GM21360 (cell line): ENCODE results near the gene CCDC24.

ENCODE experiments used
- ATAC-seq: cut with Tn5 transposase; IDR thresholded peaks from one replicate; pipeline ENCODE4 v1.9.1; 2021; ENCODE audit warnings: mild to moderate bottlenecking, moderate library complexity; ENCODE audit not compliant: unreplicated experiment

The CCDC24 gene

DNA sequence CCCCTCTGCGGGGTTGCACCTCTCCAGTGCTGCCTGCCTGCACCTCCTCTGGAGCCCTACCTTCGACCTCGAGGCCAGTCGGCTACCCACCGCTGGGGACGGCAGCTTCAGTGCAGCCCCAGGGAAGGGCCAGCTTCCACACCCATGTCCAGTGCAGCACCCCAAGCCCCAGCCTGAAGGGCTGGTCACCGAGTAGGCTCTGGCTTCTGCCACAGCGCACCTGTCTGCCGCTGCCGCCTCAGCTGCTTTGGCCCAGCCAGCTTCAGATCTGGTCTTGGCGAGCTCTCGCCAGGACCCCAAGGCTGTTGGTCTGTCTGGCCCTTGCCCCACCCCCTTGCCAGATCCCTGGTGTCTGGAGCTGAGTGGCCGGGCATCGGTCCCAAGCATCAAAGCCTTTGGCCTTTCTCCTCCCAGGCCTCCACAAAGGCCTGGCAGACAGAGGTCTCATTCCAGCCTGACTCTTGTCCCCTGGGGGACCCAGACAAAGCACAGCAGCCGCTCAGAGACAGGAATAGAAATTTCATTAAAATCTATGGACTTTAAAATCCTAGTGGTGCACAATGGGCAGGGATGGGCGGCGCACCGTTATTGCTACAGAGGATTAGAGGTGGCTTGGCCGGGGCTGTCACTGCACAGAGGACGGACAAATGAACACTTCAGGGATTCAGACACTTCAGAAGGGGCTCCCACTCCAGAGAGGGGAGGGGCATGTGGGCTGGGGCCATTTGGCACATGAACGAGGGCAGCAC lies 4.8 kb downstream of the CCDC24 start:
- ATAC-seq: no peak

- no peak for ATAC-seq
These were observed 5.3 kb downstream of the CCDC24 start for GRCh38 chr1:43996733-43997115.

DNA sequence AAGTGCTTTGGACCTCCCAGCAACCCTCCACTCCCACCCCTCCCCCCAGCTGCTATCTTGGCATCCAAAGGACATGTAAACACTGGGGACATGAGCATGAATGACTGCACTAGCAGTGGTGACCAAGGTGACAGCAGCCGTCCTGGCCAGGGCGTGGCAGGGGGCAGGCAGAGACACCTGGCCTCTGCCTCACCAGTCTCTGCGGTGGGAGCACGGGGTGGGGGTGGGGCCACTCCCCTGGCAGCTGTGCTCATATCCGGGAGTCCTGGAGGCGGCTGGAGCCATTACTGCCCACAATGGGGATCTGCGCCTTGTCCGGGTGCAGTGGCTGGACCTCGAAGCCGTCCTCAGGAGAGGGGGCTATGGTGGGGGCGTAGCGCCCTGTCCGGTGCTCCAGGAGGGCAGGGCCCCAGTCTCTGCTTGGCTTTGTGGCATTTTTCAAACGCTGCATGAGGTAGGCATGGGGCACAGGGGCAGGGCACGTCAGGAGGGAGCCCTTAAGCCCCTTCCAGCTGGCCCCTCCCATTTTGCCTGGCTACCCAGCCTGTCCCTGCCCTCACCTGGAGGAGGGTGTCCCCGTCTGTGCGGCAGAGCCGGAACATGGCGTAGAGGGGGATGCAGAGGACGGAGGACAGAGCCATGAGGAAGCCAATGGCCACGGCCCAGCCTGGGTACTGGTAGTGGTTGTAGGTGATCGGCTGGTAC lies 6.0 kb downstream of the CCDC24 start:
- no peak for ATAC-seq

- ATAC-seq: no peak
These were observed 6.6 kb downstream of the CCDC24 start for GRCh38 chr1:43998000-43998378.

- ATAC-seq: no peak
These were observed 8.1 kb downstream of the CCDC24 start for GRCh38 chr1:43999455-43999854.

GRCh38 chr1:44000122-44000665 lies 8.8 kb downstream of the CCDC24 start:
- ATAC-seq: no peak

DNA sequence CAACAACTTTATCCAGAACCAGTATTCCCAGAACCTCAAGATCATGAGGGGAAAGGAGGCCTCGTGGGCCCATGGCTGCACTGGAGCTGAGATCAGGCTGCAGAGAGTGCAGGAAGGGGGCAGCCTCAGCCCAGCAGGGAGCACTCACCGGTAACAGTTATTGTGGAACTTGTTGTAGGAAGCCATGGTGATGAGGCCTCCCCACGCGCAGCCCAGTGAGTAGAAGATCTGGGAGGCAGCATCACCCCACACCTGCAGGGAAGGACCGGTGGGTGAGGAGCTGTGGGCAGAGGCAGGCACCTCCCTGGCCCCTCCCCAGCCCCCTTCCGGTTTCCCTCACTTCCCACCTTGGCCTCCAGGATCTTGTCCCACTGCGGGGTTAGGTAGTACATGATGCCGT lies 10.8 kb downstream of the CCDC24 start:
- no peak for ATAC-seq

DNA sequence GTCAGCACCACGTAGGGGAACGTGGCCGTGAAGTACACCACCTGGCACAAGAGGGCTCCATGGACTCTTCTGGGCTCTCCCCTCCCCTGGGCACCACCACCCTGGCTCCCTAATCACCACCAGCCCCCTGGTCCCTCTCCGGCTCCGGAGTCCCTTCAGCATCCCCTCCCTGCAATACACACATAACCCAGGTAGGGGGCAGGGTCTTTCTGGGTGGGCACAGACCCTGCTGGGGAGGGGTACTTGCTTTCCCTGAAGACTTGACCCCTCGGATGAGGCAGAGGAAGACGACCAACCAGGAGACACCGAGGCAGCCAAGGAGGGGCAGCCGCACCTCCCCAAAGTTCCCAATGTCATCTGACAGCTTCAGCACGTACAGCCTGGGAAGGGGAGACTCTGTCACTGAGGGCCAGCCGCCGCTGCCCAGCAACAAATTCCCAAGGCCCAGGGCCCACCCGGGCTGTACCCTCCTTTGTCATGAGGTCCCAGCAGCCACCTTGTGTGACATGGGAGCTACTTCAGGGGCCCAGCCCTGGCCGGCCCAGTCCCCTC lies 11.3 kb downstream of the CCDC24 start:
- ATAC-seq: no peak

- no peak for ATAC-seq
These were observed 16.9 kb downstream of the CCDC24 start for GRCh38 chr1:44008259-44008658.

GRCh38 chr1:44010935-44011471 lies 19.6 kb downstream of the CCDC24 start:
- no peak for ATAC-seq

DNA sequence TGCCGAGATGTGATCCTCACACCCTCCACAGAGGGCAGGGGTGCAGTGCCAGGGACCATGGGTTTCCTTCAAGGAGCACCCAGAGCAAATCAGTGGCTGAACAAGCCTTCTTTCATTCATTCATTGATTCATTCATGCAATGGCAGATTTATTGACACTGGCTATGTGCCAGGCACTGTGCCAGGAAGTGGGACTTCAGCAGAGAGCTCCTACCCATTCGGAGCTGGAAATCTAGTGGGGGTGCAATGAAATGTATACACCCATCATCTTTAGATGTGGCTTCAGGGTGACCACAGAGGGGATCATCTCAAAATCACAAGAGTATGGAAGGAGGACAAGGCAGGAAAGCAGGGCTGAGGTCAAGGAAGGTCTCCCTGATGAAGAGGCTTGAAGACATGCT lies 21.0 kb downstream of the CCDC24 start:
- no peak for ATAC-seq

DNA sequence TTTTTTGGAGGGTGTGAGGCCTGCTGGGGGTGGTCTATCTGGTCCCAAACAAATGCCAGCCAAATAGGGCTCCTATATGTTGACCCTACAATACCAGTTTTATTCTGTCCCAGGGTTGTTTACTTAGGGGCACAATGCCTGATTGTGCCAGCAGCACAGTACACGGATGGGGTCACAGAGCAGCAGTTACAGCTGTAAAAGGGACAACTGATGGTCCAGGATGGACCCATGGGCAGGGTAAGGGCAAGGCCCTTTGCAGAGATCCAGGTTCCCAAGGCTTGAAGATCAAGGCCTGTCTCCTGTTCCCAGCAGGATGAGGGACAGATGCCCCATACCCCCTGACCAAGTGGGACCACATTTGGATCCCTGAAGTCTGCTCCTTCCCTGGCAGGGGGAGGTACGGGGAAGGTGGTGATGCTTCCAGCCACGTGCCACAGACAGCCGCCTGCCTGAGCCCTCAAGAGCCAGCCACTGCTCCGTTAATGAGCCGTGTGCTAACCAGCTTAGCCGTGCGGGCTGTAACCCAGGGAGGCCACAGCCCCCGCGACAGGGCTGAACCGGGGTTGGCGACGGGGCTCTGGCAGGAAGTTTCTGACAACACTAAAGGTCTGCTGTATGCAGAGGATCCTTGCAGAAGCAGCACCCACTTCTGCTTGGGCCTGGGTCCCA lies 21.7 kb downstream of the CCDC24 start:
- no peak for ATAC-seq

- no peak for ATAC-seq
These were observed 22.6 kb downstream of the CCDC24 start for GRCh38 chr1:44013949-44014348.

DNA sequence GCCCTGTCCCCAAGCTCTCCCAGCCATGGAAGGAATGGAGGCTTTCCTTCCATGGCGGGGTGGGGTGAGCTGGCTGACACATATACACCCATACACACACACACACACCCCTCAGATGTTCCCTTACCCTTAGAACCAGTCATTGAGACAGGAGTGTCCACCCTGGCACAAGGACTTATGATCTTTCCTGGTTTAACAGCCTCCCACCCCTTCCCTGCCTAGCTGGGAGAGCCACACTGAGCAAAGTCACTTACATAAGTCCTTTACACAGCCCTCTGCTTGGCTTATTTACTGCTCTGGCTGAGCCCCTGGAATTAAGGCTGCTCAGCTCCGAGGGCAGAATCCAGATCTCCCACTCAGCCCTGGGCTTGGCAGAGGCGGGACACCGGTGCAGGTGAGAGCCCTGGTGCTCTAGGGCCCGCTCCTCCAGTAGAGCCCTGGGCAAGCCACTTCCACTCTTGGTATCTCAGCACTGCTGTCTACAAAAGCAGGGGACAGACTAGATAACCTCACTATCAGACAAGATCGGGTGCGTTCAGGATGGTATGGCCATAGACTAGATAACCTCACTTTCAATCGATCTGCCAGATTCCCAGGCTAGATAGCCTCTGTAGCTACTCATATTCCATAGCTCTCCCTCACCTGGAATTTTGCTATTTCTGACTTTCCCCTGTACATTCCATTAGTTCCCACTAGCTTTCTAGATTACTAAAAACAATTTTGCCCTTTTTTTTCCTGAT lies 23.1 kb downstream of the CCDC24 start:
- no peak for ATAC-seq

DNA sequence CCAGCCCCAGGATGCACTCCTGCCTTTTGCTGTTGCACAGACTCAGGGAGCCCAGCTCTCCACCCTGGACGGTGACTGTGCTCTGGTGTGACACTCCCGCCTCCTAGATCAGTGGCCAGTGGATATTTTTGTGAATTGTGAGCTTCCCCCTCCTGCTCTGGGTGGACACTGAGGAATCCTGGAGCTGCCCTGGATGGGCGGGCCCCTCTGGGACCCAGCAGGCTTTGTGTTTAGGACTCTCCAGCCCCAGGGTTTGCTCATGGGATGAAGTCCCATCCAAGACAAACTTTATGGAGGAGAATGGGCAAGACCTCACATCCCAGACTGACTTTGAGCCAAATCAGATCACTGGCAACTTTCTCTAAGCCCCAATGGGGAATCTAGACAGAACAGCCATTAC lies 23.8 kb downstream of the CCDC24 start:
- no peak for ATAC-seq

GRCh38 chr1:44016041-44016889 lies 24.9 kb downstream of the CCDC24 start:
- ATAC-seq: no peak

GRCh38 chr1:44016890-44017400 lies 25.5 kb downstream of the CCDC24 start:
- ATAC-seq: no peak

DNA sequence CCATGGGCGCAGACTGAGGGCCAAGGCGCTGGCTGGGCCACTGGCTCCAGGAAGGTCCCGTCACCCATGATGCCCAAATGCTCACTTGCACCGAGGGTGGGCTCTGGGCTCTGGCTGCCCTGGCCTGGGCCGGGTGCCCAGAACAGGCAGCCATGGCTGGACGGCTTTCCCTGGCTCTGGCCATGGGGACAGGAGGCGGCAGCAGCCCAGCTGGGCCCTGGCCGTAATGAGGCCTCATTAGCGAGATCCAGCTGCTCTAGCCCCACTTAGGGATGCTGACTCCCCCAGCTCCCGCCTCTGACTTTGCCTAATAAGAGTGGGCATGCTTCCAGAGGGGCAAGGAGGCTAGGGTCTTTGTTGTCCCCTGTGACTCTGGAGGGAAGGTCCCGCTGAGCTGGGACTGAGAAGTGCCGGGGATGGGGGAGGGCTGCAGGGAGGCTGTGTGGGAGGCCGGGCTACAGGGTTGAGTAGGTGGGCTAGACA lies 28.1 kb downstream of the CCDC24 start:
- no peak for ATAC-seq

GRCh38 chr1:44020464-44020863 lies 29.1 kb downstream of the CCDC24 start:
- ATAC-seq: no peak
